WTC11 (cell line): Measurements from ENCODE around the gene SPECC1L. TPM values are rescaled to one million over a fixed set of nuclear protein-coding genes. Genes with fewer than 3 reads are reported as not detected.

Source experiments
- ATAC-seq: fragments of 200-7000 bp; cut with Tn5 transposase; 2 replicates; pipeline ENCODE4 v1.10.0; 2021; ENCODE audit warnings: mild to moderate bottlenecking, moderate library complexity
- CTCF ChIA-PET: fragments of 300-600 bp; sonication (Branson Sonifier 250); formaldehyde crosslinking; loops from one replicate; lab custom pipeline; 2021; ENCODE audit warnings: antibody characterized with exemption; lab: Charles Lee
- POLR2A ChIA-PET: fragments of 350-600 bp; sonication (Branson Sonifier 250); formaldehyde crosslinking; loops from one replicate; lab custom pipeline; 2021; ENCODE audit warnings: antibody characterized with exemption; lab: Charles Lee
- DNase-seq: peaks from one replicate; pipeline ENCODE4 v3.0.0; 2021; ENCODE audit warnings: low spot score
- H3K27ac Mint-ChIP-seq: 2 replicates; pipeline ENCODE4 v1.8.0; 2021; ENCODE audit warnings: mixed read lengths
- H3K27me3 Mint-ChIP-seq: 2 replicates; pipeline ENCODE4 v1.8.0; 2021; ENCODE audit warnings: low read depth, mild to moderate bottlenecking, moderate library complexity, mixed read lengths
- H3K36me3 Mint-ChIP-seq: 2 replicates; pipeline ENCODE4 v1.8.0; 2021; ENCODE audit warnings: mixed read lengths
- H3K4me1 Mint-ChIP-seq: 2 replicates; pipeline ENCODE4 v1.8.0; 2022; ENCODE audit warnings: mixed read lengths
- H3K4me3 Mint-ChIP-seq: 2 replicates; pipeline ENCODE4 v1.8.0; 2021; ENCODE audit warnings: mild to moderate bottlenecking, moderate library complexity, mixed read lengths
- H3K9me3 Mint-ChIP-seq: 2 replicates; pipeline ENCODE4 v1.8.0; 2021; ENCODE audit warnings: mixed read lengths
- AR ChIP-seq: fragments of 250-450 bp; sonication (Bioruptor Pico); IDR thresholded peaks from 2 replicates; pipeline ENCODE4 v1.9.0; 2021; ENCODE audit warnings: mild to moderate bottlenecking
- ATF3 ChIP-seq: sonication (generic); formaldehyde crosslinking; conservative IDR thresholded peaks from 2 replicates; pipeline ENCODE4 v1.8.1; 2022; ENCODE audit warnings: mild to moderate bottlenecking, missing genetic modification reagents
- CBFB ChIP-seq: sonication (generic); formaldehyde crosslinking; IDR thresholded peaks from 2 replicates; pipeline ENCODE4 v1.8.1; 2022; ENCODE audit warnings: mild to moderate bottlenecking, low read depth, missing genetic modification reagents
- ESRRA ChIP-seq: sonication (generic); formaldehyde crosslinking; IDR thresholded peaks from 2 replicates; pipeline ENCODE4 v1.8.1; 2022; ENCODE audit warnings: mild to moderate bottlenecking, missing genetic modification reagents, borderline replicate concordance
- GTF2I ChIP-seq: fragments of 250-450 bp; sonication (Bioruptor Pico); conservative IDR thresholded peaks from 2 replicates; pipeline ENCODE4 v1.4.0; 2021; ENCODE audit warnings: mild to moderate bottlenecking
- HMGA2 ChIP-seq: fragments of 250-450 bp; sonication (Bioruptor Pico); IDR thresholded peaks from 2 replicates; pipeline ENCODE4 v1.4.0; 2021; ENCODE audit warnings: mild to moderate bottlenecking, moderate library complexity
- HMGXB4 ChIP-seq: sonication (generic); formaldehyde crosslinking; IDR thresholded peaks from 2 replicates; pipeline ENCODE4 v1.8.1; 2023; ENCODE audit warnings: mild to moderate bottlenecking, moderate library complexity, missing genetic modification reagents
- MXD4 ChIP-seq: fragments of 250-450 bp; sonication (Bioruptor Pico); IDR thresholded peaks from 2 replicates; pipeline ENCODE4 v1.8.0; 2021; ENCODE audit warnings: mild to moderate bottlenecking, moderate library complexity, borderline replicate concordance
- NFATC4 ChIP-seq: fragments of 250-450 bp; sonication (Bioruptor Pico); IDR thresholded peaks from 2 replicates; pipeline ENCODE4 v1.9.0; 2021; ENCODE audit warnings: mild to moderate bottlenecking
- NFE2L1 ChIP-seq: sonication (generic); formaldehyde crosslinking; IDR thresholded peaks from 2 replicates; pipeline ENCODE4 v1.8.1; 2023; ENCODE audit warnings: missing genetic modification reagents
- OVOL2 ChIP-seq: fragments of 250-450 bp; sonication (Bioruptor Pico); IDR thresholded peaks from 2 replicates; pipeline ENCODE4 v1.9.0; 2021; ENCODE audit warnings: mild to moderate bottlenecking, borderline replicate concordance
- RELA ChIP-seq: sonication (generic); formaldehyde crosslinking; IDR thresholded peaks from 2 replicates; pipeline ENCODE4 v1.8.1; 2022; ENCODE audit warnings: missing genetic modification reagents, mild to moderate bottlenecking, borderline replicate concordance
- RORB ChIP-seq: fragments of 250-450 bp; sonication (Bioruptor Pico); IDR thresholded peaks from 2 replicates; pipeline ENCODE4 v1.9.0; 2021; ENCODE audit warnings: mild to moderate bottlenecking
- SMAD4 ChIP-seq: sonication (generic); formaldehyde crosslinking; IDR thresholded peaks from 2 replicates; pipeline ENCODE4 v1.8.0; 2022; ENCODE audit warnings: mild to moderate bottlenecking, missing genetic modification reagents
- USF2 ChIP-seq: sonication (generic); formaldehyde crosslinking; IDR thresholded peaks from 2 replicates; pipeline ENCODE4 v1.8.1; 2023; ENCODE audit warnings: mild to moderate bottlenecking, missing genetic modification reagents, moderate library complexity
- ZNF138 ChIP-seq: sonication (generic); formaldehyde crosslinking; conservative IDR thresholded peaks from 2 replicates; pipeline ENCODE4 v1.8.1; 2022; ENCODE audit warnings: mild to moderate bottlenecking, moderate library complexity, missing genetic modification reagents
- ZNF532 ChIP-seq: fragments of 250-450 bp; sonication (Bioruptor Pico); IDR thresholded peaks from 2 replicates; pipeline ENCODE4 v1.9.0; 2021; ENCODE audit warnings: mild to moderate bottlenecking, borderline replicate concordance
- total RNA-seq: library from RNA; stranded (reverse); gene quantifications from 3 replicates; pipeline ENCODE4 v1.2.3, GENCODE V29; 2021
- TF ChIP-seq, protein P1 (sequence below): fragments of 250-450 bp; sonication (Bioruptor Pico); IDR thresholded peaks from 2 replicates; pipeline ENCODE4 v1.9.0; 2021; ENCODE audit warnings: moderate library complexity, mild to moderate bottlenecking, inconsistent platforms, borderline replicate concordance

Gene SPECC1L
- total RNA-seq, 1 experiment from 2014 or later = 44.6 TPM

- no peak for DNase-seq
- POLR2A ChIA-PET = no interaction called here
- Mint-ChIP-seq H3K9me3 (no peaks in the 10 kb centered on the region), H3K27me3 (no peaks in the 10 kb centered on the region)
- ATAC-seq = no peak
- TF ChIP-seq USF2 (CRISPR knock-in tag) (no peak), OVOL2 (CRISPR knock-in tag) (no peak), NFATC4 (CRISPR knock-in tag) (no peak), NFE2L1 (CRISPR knock-in tag) (no peak), CBFB (CRISPR knock-in tag) (no peak)
- TF ChIP-seq, protein P1, sequence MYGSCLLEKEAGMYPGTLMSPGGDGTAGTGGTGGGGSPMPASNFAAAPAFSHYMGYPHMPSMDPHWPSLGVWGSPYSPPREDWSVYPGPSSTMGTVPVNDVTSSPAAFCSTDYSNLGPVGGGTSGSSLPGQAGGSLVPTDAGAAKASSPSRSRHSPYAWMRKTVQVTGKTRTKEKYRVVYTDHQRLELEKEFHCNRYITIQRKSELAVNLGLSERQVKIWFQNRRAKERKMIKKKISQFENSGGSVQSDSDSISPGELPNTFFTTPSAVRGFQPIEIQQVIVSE (CRISPR knock-in tag) = no peak
- TF ChIP-seq, all 79 proteins: peak for 0
- H3K4me1 Mint-ChIP-seq = no peaks in the 10 kb centered on the region; the same call in 1 of the 2 replicates
- CTCF ChIA-PET = interaction anchor here (0.5 to 1.7 kb wide), 3 partner anchors 15 to 125 kb away, joined by 3 to 5 read pairs (median 3); no protein-coding TSS in a partner anchor
- H3K27ac Mint-ChIP-seq = no peak overlapping the region; the same call in 1 of the 2 replicates
- H3K36me3 Mint-ChIP-seq = peaks cover 46% of the 10 kb centered on the region
- no peak overlapping the region for H3K4me3 Mint-ChIP-seq
Measured at GRCh38 chr22:24322522-24322921, 51.9 kb downstream of the SPECC1L start.

GRCh38 chr22:24323233-24323632 lies 52.6 kb downstream of the SPECC1L start:
- H3K36me3 Mint-ChIP-seq = peaks cover 40% of the 10 kb centered on the region
- DNase-seq = no peak
- ChIA-PET POLR2A (no interaction called here), CTCF (interaction anchor here (0.9 to 1.7 kb wide), 2 partner anchors 14 to 98 kb away, joined by 3 to 5 read pairs; no protein-coding TSS in a partner anchor)
- no peak overlapping the region for H3K27ac Mint-ChIP-seq
- no peaks in the 10 kb centered on the region for H3K9me3 Mint-ChIP-seq
- TF ChIP-seq ZNF138 = no peak
- no peak for TF ChIP-seq ESRRA
- no peak for TF ChIP-seq GTF2I (CRISPR knock-in tag)
- TF ChIP-seq MXD4 (CRISPR knock-in tag) = no peak
- TF ChIP-seq RORB (CRISPR knock-in tag) = no peak
- no peak for TF ChIP-seq ATF3 (CRISPR knock-in tag)
- no peak for TF ChIP-seq AR (CRISPR knock-in tag)
- H3K4me3 Mint-ChIP-seq = no peak overlapping the region
- no peaks in the 10 kb centered on the region; the same call in 1 of the 2 replicates for H3K4me1 Mint-ChIP-seq
- no peaks in the 10 kb centered on the region for H3K27me3 Mint-ChIP-seq
- ATAC-seq = no peak

GRCh38 chr22:24323695-24324094 lies 53.1 kb downstream of the SPECC1L start:
- Mint-ChIP-seq H3K27me3 (no peaks in the 10 kb centered on the region), H3K9me3 (no peaks in the 10 kb centered on the region), H3K4me3 (no peak overlapping the region), H3K27ac (no peak overlapping the region), H3K36me3 (peaks cover 37% of the 10 kb centered on the region), H3K4me1 (no peaks in the 10 kb centered on the region; the same call in 1 of the 2 replicates)
- no peak for DNase-seq
- no peak for ATAC-seq
- no peak for TF ChIP-seq HMGA2 (CRISPR knock-in tag)
- no peak for TF ChIP-seq RELA (CRISPR knock-in tag)
- no peak for TF ChIP-seq OVOL2 (CRISPR knock-in tag)
- no peak for TF ChIP-seq ZNF532 (CRISPR knock-in tag)
- TF ChIP-seq HMGXB4 (CRISPR knock-in tag) = no peak
- no peak for TF ChIP-seq SMAD4 (CRISPR knock-in tag)
- CTCF ChIA-PET = interaction anchor here (1.2 kb wide), 1 partner anchor 199 kb away, joined by 4 read pairs; no protein-coding TSS in a partner anchor
- POLR2A ChIA-PET = no interaction called here
